NCI-H1694 treated with DMSO at 0.1 percent for 48 hours (cell line): ENCODE measurements around the gene RAMP2.
A peak's percentile ranks its signal among the peaks of the same experiment; 100 is the strongest.
"Not testable (repeated sequence)": the region's sequence is repeated elsewhere in the genome, so short reads cannot be mapped to it uniquely, and the experiment has no call there.

Experiments
- DNase-seq: peaks from one replicate; lab custom pipeline; 2025; lab: John Stamatoyannopoulos, UW

The RAMP2 gene

GRCh38 chr17:42769964-42770363 is 8.9 kb downstream of the RAMP2 start:
- DNase-seq, result not testable (repeated sequence)

- no peak for DNase-seq
These were observed 11.9 kb downstream of the RAMP2 start for GRCh38 chr17:42772945-42773289.

- DNase-seq, result peak; percentile 79
These were observed 12.4 kb downstream of the RAMP2 start, which contains the start of gene VPS25 for GRCh38 chr17:42773290-42774035. Gene VPS25, plus strand, starts transcription at chr17:42773449. Its CDS starts 27 bp downstream, at chr17:42773476.

- DNase-seq, result no peak
These were observed 13.2 kb downstream of the RAMP2 start for GRCh38 chr17:42774066-42774745.

- no peak for DNase-seq
These were observed 14.6 kb downstream of the RAMP2 start for GRCh38 chr17:42775534-42776098.

- no peak for DNase-seq
These were observed 17.5 kb downstream of the RAMP2 start for GRCh38 chr17:42778570-42778969.

GRCh38 chr17:42779304-42779935 is 18.4 kb downstream of the RAMP2 start:
- no peak for DNase-seq

GRCh38 chr17:42779936-42780850 is 19.2 kb downstream of the RAMP2 start, which contains the start of gene WNK4:
Gene WNK4, plus strand, starts transcription at chr17:42780610. Its CDS starts 89 bp downstream, at chr17:42780699.
- no peak for DNase-seq

- DNase-seq, result no peak
These were observed 20.0 kb downstream of the RAMP2 start for GRCh38 chr17:42780851-42781638.

GRCh38 chr17:42781639-42782165 is 20.7 kb downstream of the RAMP2 start:
- no peak for DNase-seq

- no peak for DNase-seq
These were observed 21.4 kb downstream of the RAMP2 start for GRCh38 chr17:42782166-42783061.

- DNase-seq, result no peak
These were observed 22.2 kb downstream of the RAMP2 start for GRCh38 chr17:42783062-42783790.

- no peak for DNase-seq
These were observed 22.7 kb downstream of the RAMP2 start for GRCh38 chr17:42783791-42784138.

GRCh38 chr17:42784409-42784808 is 23.4 kb downstream of the RAMP2 start:
- DNase-seq, result no peak

GRCh38 chr17:42784811-42785592 is 24.0 kb downstream of the RAMP2 start:
- DNase-seq, result no peak

- no peak for DNase-seq
These were observed 26.2 kb downstream of the RAMP2 start for GRCh38 chr17:42787266-42787665.

- DNase-seq, result no peak
These were observed 30.9 kb downstream of the RAMP2 start for GRCh38 chr17:42791948-42792347.

- no peak for DNase-seq
These were observed 31.5 kb downstream of the RAMP2 start for GRCh38 chr17:42792545-42792944.
